Esophagus muscularis mucosa (tissue), 4 donors: ENCODE measurements around the gene KLF13.

Experiments
- EP300 ChIP-seq: sonication (generic); formaldehyde crosslinking; IDR thresholded peaks from one replicate; pipeline ENCODE4 v1.6.1; 2017; ENCODE audit warnings: antibody characterized with exemption
- POLR2A ChIP-seq: fragments of 450-650 bp; IDR thresholded peaks from one replicate; pipeline ENCODE4 v1.6.1; 2017; ENCODE audit warnings: antibody characterized with exemption, moderate library complexity, mild to moderate bottlenecking, low read depth
- POLR2AphosphoS5 ChIP-seq, 2 donors: sonication (generic); formaldehyde crosslinking; IDR thresholded peaks; one replicate each; pipeline ENCODE4 v1.6.1; 2017; ENCODE audit warnings: antibody characterized with exemption in 2 of 2
- TF ChIP-seq, protein P1 (sequence below), 3 experiments: fragments of 200-600 bp in 2 of 3; fragments of 450-650 bp in 1 of 3; sonication (generic) in 2 of 3; IDR thresholded peaks; one replicate each; pipeline ENCODE4 v1.5.1; 2017 to 2019; ENCODE audit warnings: antibody characterized with exemption in 3 of 3, mild to moderate bottlenecking in 2 of 3, moderate library complexity in 1 of 3

DNA sequence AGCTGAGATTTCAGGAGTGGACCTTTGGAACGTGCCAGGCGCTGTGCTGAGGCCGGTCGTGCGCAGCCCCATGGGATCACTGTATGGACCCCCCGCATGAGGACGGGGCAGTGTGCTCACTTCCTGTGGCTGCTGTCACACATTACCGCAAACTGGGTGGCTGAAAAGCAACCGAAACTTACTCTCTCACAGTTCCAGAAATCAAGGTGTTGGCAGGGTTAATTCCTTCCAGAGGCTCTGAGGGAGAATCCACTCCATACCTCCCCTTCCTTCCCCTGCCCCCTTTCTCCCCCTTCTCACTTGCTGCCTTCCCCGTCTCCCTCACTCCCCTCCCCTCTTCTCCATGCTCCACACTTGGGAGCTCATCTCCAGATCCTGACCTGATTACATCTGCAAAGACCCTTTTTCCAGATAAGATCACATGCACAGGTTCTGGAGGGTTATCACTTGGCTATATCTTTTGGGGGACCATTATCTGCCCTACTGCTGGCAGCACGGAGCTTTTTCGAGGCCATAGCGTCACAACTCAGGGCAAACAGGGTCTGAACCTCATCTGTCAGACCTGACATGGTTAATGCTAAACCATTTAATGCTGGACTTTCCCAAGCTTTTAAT is 41.2 kb downstream of the KLF13 start:
- TF ChIP-seq, protein P1, sequence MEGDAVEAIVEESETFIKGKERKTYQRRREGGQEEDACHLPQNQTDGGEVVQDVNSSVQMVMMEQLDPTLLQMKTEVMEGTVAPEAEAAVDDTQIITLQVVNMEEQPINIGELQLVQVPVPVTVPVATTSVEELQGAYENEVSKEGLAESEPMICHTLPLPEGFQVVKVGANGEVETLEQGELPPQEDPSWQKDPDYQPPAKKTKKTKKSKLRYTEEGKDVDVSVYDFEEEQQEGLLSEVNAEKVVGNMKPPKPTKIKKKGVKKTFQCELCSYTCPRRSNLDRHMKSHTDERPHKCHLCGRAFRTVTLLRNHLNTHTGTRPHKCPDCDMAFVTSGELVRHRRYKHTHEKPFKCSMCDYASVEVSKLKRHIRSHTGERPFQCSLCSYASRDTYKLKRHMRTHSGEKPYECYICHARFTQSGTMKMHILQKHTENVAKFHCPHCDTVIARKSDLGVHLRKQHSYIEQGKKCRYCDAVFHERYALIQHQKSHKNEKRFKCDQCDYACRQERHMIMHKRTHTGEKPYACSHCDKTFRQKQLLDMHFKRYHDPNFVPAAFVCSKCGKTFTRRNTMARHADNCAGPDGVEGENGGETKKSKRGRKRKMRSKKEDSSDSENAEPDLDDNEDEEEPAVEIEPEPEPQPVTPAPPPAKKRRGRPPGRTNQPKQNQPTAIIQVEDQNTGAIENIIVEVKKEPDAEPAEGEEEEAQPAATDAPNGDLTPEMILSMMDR (IDR thresholded peaks at IDR 0.05) = no peak
- TF ChIP-seq EP300 (no peak), POLR2A (no peak), POLR2AphosphoS5 (IDR thresholded peaks at IDR 0.05) (no peak)
